ENCODE results near the gene SSTR4.
"Not testable (repeated sequence)": the region's sequence is repeated elsewhere in the genome, so short reads cannot be mapped to it uniquely, and the experiment has no call there.

Gene SSTR4

DNA sequence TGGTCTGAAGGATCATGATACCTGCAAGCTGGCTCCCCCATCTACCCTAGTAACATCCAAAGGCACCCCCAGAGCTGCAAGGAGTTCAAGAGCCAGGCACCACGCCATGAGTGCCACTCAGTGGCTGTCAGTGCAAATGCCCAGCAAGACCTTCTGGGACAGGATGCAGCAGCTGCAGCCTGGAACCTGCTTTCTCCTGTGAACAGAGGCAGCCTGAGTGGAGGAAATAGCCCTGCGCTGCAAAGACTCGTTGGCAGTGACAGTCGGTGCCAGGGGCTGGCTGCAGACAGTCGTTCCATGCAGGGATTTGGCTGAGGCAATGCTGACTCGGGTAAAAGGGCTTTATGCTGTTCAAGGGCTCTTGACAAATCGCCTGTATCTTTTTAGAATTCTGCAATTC is 15.7 kb upstream of the SSTR4 start:
- no peak for DNase-seq

DNA sequence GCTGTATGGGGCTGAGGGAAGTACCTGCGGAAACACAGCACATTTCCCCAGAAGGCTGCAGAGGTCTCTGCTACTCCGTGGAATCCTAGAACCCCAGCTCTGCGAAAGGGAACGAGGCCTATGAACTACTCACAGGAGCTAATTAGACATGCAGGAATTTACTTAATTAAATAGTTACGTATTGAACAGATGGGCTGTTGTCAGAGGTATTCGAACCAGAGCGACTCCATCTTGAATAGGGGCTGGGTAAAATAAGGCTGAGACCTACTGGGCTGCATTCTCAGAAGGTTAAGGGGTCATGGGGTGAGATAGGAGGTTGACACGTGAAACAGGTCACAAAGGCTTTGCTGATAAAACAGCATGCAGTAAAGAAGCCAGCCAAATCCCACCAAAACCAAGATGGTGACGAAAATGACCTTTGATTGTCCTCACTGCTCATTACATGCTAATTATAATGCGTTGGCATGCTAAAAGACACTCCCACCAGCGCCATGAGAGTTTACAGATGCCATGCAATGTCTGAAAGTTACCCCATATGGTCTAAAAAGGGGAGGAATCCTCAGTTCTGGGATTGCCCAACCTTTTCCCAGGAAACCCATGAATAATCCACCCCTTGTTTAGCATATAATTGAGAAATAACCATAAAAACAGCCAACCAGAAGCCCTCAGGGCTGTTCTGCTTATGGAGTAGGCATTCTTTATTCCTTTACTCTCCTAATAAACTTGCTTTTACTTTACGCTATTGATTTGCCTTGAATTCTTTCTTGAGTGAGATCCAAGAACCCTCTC is 14.7 kb upstream of the SSTR4 start:
- DNase-seq, result no peak

DNA sequence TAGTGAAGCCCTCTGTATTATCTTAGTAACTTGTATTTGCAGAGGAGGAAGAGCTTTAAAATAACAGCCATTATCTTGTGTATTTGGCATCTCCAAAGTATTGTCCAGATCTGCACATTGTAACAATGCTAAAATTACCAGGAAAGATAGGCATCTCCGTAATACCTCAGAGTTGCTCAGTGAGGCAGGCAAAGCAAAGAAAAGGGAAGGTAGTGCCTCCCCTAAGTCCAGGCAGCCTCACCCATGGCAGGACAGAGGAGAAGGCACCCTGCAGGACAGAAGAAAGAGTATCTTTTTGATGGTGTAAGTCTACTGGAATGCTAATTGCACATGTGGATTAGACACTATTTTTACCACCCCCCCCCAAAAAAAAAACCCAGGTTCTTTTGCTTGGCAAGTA is 13.6 kb upstream of the SSTR4 start:
- DNase-seq, result no peak

DNA sequence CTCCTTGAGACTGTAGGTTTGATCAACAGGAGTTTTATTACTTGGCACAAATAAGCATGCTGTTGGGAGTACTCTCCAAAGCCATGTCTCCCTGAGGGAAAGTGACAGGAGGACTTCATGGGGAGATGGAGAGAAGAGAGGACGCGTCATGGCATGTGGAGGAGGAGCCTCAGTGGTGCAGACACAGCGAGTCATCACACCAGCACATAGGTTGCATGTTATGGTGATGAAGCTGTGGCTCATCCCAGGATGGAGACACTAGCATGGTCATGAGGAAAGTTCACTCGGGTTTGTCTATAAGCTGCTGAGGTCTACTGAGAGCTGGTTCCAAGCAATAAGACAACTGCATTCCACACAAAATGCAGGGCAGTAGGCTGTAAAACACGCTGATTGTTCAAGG is 13.2 kb upstream of the SSTR4 start:
- DNase-seq, result no peak

DNA sequence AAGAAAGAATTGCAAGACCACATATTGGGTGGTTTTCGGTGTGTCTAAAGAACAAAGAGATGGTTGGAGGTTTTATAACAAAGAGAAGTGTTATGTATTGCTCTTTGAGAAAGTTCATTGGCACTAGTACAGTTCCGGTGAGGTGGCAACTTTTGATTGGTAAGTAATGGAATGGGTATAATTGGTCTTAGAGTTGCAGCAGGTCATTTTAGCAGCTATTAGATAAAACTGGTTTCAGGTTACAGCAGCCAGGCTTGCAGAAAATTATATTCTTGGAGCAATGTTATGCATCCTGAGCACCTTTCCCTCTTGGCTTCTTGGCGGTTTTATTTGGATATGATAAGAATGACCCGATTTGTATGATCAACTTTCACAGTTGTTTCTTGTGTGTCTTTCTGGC is 12.3 kb upstream of the SSTR4 start:
- DNase-seq, result no peak

DNA sequence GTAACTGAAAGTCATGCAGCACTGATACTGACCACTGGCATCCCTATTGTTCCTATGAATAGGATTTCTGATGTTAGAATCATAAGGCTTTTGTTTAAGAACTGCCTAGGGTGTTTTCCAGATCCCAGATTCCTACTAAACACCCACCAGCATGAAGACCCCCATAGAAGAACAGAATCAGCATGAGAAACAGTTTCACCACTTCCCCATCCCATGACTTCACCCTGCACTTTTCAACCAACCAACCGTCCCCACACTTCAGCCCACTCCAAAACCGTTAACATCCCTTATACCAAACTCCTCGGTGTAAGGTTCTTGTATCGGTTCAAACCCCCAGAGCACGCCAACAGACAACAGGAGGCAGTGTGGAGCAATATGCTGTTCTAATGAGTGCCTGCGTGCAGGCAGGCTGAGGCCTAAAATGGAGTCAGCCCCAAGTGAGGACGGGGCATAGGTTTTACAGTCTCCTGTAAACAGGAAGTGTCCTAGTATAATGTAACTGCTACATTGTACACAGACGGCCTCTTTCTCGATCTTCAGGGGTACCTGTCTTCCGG is 11.4 kb upstream of the SSTR4 start:
- DNase-seq, result no peak

DNA sequence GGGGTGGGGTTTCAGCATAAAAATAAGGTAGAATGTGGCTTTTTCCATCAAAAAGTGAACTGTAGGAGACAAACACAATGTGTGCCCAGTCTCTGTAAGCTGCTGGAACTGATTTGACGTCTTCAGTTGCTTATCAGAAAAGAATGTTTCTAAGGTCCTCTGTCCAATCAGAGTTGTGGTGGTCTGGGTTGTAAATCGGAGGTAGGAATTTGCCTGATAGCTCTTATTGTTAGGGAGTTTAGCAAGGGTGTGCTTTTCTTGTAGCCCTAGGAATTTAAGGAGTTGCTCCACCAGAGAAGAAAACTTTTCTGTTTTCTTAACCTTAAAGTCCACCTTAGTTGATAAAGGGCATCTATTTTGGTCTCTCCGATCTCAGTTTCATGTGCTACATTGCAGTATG is 10.4 kb upstream of the SSTR4 start:
- DNase-seq, result no peak

DNA sequence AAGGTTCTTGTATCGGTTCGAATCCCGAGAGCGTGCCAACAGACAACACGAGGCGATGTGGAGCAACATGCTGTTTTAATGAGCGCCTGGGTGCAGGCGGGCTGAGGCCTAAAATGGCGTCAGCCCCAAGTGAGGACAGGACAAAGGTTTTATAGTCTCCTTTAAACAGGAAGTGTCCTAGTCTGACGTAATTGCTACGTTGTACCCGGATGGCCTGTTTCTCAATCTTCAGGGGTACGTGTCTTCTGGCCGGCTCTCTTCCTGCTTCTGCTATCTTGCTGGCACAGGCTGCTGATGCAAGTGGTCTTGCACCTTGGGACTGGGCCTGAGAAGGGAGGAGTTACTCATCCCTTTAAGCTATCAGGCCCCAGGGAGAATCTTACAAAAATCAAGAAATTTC is 9.6 kb upstream of the SSTR4 start:
- not testable (repeated sequence) for DNase-seq

DNA sequence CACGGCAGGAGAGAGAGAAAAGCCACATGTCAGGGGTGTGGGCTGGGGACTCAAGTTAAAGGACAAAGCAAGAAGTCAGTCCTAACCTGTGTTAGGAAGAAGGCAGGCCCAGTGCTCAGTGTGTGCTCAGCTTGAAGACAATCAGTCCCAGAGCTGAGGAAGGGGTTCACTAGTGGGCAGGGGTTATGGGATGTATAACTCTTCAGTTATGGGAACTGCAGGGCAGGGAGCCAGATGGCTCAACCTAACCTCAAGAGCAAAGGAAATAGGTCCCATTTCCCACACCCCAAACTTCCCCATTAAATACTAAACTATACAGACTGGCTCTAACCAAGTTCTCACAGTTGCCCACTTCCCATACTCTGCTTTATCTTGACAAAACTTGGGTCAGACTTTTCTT is 7.4 kb upstream of the SSTR4 start:
- no peak for DNase-seq

DNA sequence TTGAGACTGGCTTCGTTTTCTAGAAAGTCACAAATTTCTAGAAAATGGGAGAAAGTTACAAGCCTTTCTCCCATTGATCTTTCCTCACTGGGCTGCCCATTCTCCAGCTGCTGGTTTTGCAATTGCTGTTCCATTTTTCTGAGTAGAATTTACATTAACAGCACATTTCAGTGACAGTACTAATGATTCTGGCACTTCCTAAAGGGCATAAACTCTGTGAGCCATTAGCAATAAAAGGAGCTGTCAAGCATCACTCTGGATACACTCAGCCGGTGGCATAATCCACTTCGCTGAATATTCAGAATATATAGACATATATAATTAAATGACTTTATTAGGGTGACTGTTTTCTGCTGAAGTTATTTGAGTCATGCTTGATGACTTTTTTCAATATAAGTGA is 6.7 kb upstream of the SSTR4 start:
- DNase-seq, result no peak

DNA sequence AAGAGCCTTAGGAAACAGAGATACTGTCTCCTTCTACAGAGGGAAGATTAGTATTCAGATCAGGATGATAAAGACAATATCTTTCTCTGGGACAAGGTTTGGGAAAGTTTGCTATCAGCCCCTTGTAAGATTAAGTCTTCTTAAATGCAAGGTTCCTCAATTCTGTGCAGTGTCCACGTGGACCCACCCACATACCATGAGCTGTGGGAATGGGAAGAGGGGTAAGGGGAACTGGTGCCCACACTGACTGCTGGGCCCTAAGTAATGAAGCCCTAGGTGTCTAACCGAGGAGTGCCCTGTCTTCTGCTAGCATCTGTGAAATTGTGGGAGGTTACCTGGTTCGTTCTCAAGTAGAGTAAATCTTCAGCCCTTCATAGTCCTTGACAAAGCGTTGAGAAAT is 5.8 kb upstream of the SSTR4 start:
- no peak for DNase-seq

DNA sequence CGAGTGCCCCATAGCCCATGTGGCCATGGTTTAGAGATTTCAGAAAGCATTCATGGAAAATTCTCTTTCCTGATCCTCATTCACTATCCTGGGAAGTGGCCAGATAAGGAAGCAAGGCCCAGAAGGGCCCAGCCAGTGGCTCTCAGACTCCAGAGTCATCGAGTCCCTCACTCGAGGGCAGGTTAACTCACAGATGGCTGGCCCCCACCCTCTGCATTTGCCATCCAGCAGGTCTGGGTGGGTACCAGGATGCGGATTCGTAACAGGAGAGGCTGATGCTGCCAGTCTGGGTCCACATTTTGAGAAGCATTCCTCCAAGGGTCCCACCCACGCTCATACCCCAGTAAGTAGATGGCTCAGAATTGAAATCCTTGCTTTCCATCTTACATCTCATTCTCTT is 3.8 kb upstream of the SSTR4 start:
- DNase-seq, result no peak

DNA sequence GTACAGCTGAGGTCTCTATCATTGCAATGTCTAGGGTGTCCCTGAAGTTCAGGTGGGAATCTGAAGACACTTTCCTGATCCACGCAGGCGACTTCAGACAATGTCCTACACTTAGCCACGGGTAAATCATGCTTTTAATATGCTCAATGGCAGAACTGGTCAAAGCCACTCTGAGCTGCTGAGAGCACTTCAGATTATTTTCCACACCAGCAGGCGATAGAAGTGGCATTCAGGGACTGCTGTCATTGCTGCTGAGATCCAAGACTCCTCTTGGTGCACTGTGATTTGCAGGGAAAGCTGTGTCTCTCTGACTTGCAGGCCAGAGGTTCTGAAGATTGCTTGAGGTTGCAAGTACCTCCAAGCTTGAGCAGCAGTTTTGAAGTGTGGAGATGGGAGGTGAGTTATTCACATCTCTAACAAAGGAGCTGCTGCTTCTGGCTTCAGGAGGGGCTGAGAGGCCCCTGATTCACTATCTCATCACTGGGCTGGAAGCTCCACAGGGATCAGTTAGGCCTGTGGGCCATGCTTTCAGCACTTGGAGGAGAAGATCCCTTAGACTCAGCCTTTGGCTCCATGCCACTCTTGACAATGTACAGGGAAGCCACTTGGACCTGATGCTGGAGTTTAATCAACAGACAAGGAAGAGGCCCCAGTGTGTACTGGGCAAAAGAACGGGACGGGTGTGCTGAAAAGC is 2.9 kb upstream of the SSTR4 start:
- no peak for DNase-seq

DNA sequence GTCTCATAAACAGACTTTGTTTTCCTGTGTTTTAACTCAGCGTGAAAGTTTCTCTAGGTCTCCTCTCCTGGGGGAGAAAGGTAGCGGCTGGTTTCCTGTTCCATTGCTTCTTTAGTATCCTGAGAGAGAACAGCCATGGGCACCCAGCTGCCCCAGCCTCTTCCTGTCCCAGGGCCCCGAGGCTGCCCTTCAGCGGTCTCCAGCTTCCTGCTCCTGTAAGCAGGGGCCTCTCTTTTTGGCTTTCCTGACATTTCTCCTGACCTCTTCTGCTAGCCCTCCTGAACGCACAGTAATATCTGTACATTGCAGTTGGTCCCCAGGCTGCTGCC is 2.4 kb upstream of the SSTR4 start:
- no peak for DNase-seq

DNA sequence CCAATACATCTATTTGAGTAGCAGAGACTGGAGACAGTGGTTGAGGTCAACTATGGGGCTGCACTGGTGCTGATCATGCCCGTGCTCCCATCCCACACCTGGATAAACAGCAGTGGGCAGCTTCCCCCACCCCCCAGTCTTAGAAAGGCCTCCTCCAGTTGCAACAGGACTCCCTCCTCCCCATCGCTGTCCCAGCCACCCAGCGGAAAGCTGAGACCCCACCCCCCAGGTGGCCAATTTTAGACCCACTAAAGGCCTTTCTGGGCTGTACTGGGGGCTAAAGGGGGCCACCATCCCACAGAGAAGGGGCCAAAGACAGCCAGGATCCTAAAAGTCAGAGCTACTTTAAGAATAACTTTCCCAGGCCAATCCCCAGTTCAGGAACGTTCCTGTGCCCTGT is 1.2 kb upstream of the SSTR4 start:
- DNase-seq, result no peak

DNA sequence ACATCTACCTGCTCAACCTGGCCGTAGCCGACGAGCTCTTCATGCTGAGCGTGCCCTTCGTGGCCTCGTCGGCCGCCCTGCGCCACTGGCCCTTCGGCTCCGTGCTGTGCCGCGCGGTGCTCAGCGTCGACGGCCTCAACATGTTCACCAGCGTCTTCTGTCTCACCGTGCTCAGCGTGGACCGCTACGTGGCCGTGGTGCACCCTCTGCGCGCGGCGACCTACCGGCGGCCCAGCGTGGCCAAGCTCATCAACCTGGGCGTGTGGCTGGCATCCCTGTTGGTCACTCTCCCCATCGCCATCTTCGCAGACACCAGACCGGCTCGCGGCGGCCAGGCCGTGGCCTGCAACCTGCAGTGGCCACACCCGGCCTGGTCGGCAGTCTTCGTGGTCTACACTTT is 619 bp downstream of the SSTR4 start:
- no peak for DNase-seq

DNA sequence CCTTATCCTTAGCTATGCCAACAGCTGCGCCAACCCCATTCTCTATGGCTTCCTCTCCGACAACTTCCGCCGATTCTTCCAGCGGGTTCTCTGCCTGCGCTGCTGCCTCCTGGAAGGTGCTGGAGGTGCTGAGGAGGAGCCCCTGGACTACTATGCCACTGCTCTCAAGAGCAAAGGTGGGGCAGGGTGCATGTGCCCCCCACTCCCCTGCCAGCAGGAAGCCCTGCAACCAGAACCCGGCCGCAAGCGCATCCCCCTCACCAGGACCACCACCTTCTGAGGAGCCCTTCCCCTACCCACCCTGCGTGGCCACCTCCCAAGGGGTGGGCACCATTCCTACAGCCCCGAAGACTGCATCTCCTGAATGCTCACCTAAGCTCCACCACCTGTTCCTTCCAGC is 1.3 kb downstream of the SSTR4 start:
- no peak for DNase-seq

DNA sequence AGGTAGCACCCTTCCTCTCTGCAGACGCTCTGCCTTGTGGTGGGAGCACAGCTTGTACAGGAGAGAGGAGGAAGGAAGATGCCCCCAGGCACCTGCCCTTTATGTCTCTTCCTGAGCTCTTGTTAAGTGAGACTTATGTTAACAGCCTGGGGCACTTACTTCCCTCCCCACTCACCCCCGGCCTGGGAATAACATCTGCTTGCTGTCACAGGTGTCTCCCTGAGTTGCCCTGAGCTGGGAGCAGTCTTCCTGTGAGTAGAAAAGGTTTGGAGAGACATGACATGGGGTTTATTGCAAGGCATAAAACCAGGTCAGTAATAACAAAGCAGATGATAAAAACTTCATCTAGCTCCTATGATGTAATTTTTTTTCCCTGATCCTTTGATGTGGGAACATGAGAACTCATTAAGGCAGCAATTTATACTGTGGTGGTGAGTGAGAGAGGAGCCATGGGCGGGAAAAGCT is 1.9 kb downstream of the SSTR4 start:
- DNase-seq, result no peak

DNA sequence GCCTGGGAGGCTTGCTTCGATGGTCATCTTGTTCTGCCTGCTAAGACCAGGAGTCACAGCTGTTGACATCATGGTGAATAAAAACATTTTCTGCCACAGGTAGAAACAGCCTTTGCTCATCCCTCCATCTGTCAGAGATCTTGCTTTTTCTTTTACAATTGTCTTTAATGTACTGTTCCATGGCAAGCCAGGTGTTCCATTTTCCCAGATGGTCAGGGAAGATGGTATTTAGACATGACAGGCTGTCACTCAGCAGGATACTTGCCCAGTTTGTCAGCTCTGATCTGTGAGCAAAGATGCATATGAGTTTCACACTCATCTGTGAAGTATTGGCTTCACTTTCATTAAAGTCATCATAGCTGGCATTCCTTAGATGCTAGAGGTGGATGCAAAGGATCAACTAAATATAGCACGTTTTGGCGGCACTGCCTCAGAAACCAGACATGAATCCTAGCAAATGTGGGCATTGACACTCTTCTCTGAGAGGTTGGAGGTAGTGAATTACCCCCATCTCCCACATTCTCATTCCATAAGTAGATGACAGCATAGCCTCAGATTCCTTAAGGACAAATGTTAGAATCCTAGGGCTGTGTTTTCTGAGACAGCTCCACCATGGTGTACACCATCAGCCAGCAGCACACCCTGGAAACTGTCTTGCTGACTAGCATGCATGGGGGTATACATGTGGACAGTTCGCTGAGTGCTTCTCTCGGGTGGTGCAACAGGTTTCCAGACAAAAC is 4.2 kb downstream of the SSTR4 start:
- DNase-seq, result no peak

DNA sequence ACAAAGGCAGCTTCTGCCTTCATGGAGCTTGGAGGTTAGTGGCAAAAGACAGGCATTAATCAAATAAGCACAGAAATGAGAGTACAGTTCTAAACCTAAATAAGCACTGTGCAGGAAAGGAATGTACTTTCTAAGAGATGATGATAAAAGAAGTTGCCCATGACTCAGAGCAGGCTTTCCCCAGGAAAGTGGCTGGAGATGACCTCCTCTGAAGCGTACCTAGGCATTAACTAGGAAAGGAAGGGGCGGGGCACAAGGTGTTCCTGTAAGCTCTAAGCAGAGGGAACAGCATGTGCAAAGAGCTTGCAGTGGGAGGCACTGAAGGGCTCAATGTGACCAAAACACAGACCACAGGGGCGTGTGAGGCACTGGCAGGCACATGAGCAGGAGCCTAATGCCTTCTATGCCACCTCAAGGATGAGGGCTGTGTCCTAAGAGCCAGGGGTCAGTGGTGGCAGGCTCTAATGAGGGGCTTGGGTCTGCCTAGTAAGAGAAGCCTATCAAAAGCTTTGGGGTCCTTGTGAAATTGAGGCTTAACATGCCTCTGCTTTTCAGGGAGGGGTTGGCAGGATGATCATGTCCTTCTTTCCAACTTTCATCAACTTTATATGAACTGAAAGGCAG is 4.9 kb downstream of the SSTR4 start:
- DNase-seq, result no peak

DNA sequence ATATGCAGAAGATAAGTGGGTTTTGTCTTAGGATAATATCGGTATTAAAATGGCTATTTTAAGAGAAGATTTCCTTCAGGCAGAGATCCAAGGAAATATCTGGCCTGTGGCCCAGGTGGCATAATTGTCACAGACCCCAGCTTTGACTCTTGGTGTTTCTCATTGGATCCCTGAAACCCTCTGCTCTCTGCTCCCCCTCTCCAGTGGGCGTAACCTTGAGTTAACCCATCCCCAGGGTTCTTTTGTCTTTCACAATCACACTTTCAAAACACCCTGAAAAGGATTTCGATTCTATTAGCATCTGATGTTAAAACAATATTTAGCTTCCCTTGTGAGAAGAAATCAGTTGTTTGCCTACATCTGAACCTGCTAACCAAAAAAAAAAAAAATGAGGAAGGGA is 7.2 kb downstream of the SSTR4 start:
- no peak for DNase-seq

DNA sequence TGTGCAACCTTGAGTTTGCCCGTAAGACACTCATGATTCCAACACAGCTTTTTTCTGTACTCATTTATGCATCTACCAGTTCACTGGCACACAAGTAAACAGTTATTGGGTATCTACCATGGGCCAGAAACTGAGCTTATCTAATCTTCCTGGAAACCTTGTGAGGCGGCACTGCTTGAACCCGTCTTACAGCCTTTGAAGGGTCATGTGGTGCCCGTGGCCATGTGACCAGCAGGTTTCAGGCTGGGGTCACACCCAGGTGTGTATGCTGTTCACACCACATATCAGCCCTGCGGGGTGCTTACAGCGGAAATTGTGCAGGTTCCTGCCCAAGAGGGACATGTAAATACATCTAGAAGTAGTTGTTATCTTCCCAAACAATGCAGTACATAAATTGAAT is 8.3 kb downstream of the SSTR4 start:
- no peak for DNase-seq

DNA sequence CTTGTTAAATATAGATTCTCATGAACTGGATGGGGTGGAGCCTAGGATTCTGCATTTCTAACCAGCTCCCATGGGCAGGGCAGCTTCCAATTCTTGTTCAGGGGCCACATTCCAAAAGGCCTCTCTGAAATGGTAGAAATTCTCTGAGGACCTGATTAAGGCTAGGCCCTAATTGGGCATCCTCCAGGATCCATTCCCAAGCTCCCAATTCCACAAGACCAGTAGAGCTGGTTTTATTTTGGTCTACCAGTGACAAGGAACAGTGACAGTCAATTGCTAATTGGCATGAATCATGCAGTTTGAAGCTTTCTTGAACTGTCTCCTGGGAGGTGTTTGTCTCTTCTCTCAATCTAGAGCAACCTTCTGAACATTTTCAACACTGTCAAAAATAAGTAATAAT is 11.3 kb downstream of the SSTR4 start:
- DNase-seq, result no peak
